Measurements from ENCODE around the gene HSPB6.

GRCh38 chr19:35715981-35716800 lies 40.6 kb downstream of the HSPB6 start:
- TF ChIP-seq SUZ12 (IDR thresholded peaks at IDR 0.05; ENCODE audit: extremely low read depth, insufficient read depth, insufficient read length): no peak
- no peak for TF ChIP-seq ZNF274 (IDR thresholded peaks at IDR 0.05; ENCODE audit: low read depth, low read length)
- no peak for TF ChIP-seq YY1 (IDR thresholded peaks at IDR 0.05; ENCODE audit: insufficient read depth, insufficient read length)
